ENCODE results near the gene SLC22A23. TPM values are rescaled to one million over a fixed set of nuclear protein-coding genes. Genes with fewer than 3 reads are reported as not detected.

SLC22A23 gene
- total RNA-seq, 1 donor from 2014 or later = 18.7 TPM

GRCh38 chr6:3305216-3305565 lies 151.7 kb downstream of the SLC22A23 start:
- FAIRE-seq (no peak), DNase-seq (ENCODE audit: low read depth) (no peak)
- H3K36me3 ChIP-seq (ENCODE audit: control insufficient read depth, insufficient read depth, low read length) = peaks cover 10% of the 10 kb centered on the region

DNA sequence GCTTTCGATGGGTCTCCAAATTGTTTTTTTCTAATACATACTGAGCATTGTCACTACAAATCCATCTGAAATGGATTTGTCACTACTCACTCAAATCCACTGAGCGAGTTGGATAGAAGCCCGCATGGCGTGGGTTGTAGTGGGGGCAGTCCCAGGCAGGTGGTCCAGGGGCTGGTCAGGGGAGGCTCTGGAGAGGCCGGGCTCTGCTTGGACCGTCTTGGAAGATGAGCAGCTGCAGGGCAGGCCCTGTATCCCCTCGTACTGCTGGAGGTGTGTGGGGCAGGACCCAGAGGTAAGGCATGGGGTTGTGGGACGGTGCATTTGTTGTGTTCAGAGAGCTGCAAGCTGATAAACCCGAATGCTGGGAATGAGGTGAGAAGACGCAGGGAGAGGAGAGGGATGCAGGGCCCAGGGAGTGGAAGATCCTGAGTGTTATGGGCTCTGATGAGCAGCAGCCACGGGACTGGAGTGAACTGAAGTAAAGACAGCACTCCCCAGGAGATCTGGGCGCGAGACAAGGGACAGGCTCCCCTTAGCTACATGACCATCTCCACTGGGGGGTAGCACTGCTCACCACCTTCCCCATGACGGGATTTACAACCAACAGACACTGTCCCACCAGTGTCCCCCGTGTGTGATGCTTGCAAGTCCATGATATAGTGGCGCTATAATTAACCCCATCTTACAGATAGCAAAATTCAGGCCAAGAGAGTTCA lies 152.2 kb downstream of the SLC22A23 start:
- TF ChIP-seq, protein P1, sequence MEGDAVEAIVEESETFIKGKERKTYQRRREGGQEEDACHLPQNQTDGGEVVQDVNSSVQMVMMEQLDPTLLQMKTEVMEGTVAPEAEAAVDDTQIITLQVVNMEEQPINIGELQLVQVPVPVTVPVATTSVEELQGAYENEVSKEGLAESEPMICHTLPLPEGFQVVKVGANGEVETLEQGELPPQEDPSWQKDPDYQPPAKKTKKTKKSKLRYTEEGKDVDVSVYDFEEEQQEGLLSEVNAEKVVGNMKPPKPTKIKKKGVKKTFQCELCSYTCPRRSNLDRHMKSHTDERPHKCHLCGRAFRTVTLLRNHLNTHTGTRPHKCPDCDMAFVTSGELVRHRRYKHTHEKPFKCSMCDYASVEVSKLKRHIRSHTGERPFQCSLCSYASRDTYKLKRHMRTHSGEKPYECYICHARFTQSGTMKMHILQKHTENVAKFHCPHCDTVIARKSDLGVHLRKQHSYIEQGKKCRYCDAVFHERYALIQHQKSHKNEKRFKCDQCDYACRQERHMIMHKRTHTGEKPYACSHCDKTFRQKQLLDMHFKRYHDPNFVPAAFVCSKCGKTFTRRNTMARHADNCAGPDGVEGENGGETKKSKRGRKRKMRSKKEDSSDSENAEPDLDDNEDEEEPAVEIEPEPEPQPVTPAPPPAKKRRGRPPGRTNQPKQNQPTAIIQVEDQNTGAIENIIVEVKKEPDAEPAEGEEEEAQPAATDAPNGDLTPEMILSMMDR (IDR thresholded peaks at IDR 0.05; ENCODE audit: insufficient read depth, low read length, severe bottlenecking) = no peak
- H3K36me3 ChIP-seq (ENCODE audit: control insufficient read depth, insufficient read depth, low read length) = peaks cover 10% of the 10 kb centered on the region
- peaks cover 3% of the 10 kb centered on the region for H3K27me3 ChIP-seq (ENCODE audit: control insufficient read depth, insufficient read depth, low read length)
- no peak for DNase-seq (ENCODE audit: low read depth)
- no peak for FAIRE-seq
- no peak overlapping the region for H3K4me3 ChIP-seq (ENCODE audit: low read depth, low read length)

More at GRCh38 chr6:3305216-3305565, 151.7 kb downstream of the SLC22A23 start:
- TF ChIP-seq, protein P1 (IDR thresholded peaks at IDR 0.05; ENCODE audit: insufficient read depth, low read length, severe bottlenecking) = no peak
- H3K27me3 ChIP-seq (ENCODE audit: control insufficient read depth, insufficient read depth, low read length) = peaks cover 3% of the 10 kb centered on the region
- H3K4me3 ChIP-seq (ENCODE audit: low read depth, low read length) = no peak overlapping the region

GRCh38 chr6:3303795-3304411 lies 152.9 kb downstream of the SLC22A23 start:
- Histone ChIP-seq H3K4me3 (ENCODE audit: low read depth, low read length) (no peak overlapping the region), H3K27me3 (ENCODE audit: control insufficient read depth, insufficient read depth, low read length) (peaks cover 3% of the 10 kb centered on the region), H3K36me3 (ENCODE audit: control insufficient read depth, insufficient read depth, low read length) (peaks cover 10% of the 10 kb centered on the region)
- FAIRE-seq (no peak), DNase-seq (ENCODE audit: low read depth) (no peak)
- TF ChIP-seq, protein P1 (IDR thresholded peaks at IDR 0.05; ENCODE audit: insufficient read depth, low read length, severe bottlenecking) = no peak

- Histone ChIP-seq H3K27me3 (ENCODE audit: control insufficient read depth, insufficient read depth, low read length) (no peaks in the 10 kb centered on the region), H3K4me3 (ENCODE audit: low read depth, low read length) (no peak overlapping the region), H3K36me3 (ENCODE audit: control insufficient read depth, insufficient read depth, low read length) (peaks cover 12% of the 10 kb centered on the region)
- FAIRE-seq (no peak), DNase-seq (ENCODE audit: low read depth) (no peak)
- TF ChIP-seq, protein P1 (IDR thresholded peaks at IDR 0.05; ENCODE audit: insufficient read depth, low read length, severe bottlenecking) = no peak
Observed at GRCh38 chr6:3301506-3301905, 155.3 kb downstream of the SLC22A23 start.

GRCh38 chr6:3299221-3299620 lies 157.6 kb downstream of the SLC22A23 start:
- Histone ChIP-seq H3K4me3 (ENCODE audit: low read depth, low read length) (no peak overlapping the region), H3K27me3 (ENCODE audit: control insufficient read depth, insufficient read depth, low read length) (no peaks in the 10 kb centered on the region), H3K36me3 (ENCODE audit: control insufficient read depth, insufficient read depth, low read length) (peaks cover 12% of the 10 kb centered on the region)
- no peak for FAIRE-seq
- no peak for DNase-seq (ENCODE audit: low read depth)
- TF ChIP-seq, protein P1 (IDR thresholded peaks at IDR 0.05; ENCODE audit: insufficient read depth, low read length, severe bottlenecking) = no peak

Measured in bronchial epithelial cell (primary cell).